Tibial nerve (tissue), 3 donors: ENCODE data around the gene ITPRID1.

Experiments
- CTCF ChIP-seq, 5 experiments: fragments of 200-600 bp in 3 of 5; fragments of 450-650 bp in 2 of 5; sonication (generic) in 3 of 5; IDR thresholded peaks; one replicate each; pipeline ENCODE4 v1.5.1; 2016 to 2019; ENCODE audit warnings: antibody characterized with exemption in 5 of 5, mild to moderate bottlenecking in 3 of 5, moderate library complexity in 2 of 5
- POLR2A ChIP-seq, 2 donors: fragments of 450-650 bp; IDR thresholded peaks; one replicate each; pipeline ENCODE4 v1.6.1; 2017; ENCODE audit warnings: antibody characterized with exemption in 2 of 2, mild to moderate bottlenecking in 2 of 2, moderate library complexity in 2 of 2

GRCh38 chr7:31602041-31602625 is 88.2 kb downstream of the ITPRID1 start:
- TF ChIP-seq CTCF (IDR thresholded peaks at IDR 0.05) (no peak), POLR2A (IDR thresholded peaks at IDR 0.05) (no peak)
